Muscle layer of duodenum (tissue), 2 donors: Measurements from ENCODE around the gene RERE.

Source experiments
- H3K27ac ChIP-seq: one replicate; pipeline ENCODE4 v1.7.0; 2013; ENCODE audit warnings: mild to moderate bottlenecking, low read length
- H3K27me3 ChIP-seq: one replicate; pipeline ENCODE4 v1.7.0; 2013; ENCODE audit warnings: low read depth, mild to moderate bottlenecking, control low read depth, low read length
- H3K36me3 ChIP-seq, 2 donors: one replicate each; pipeline ENCODE4 v1.7.0; 2013; ENCODE audit warnings: low read length in 2 of 2, control low read depth in 1 of 2, mild to moderate bottlenecking in 1 of 2; ENCODE audit not compliant: insufficient read depth in 2 of 2, control insufficient read depth in 1 of 2
- H3K4me1 ChIP-seq, 2 donors: one replicate each; pipeline ENCODE4 v1.7.0; 2013; ENCODE audit warnings: low read length in 2 of 2, mild to moderate bottlenecking in 2 of 2, control low read depth in 1 of 2, moderate library complexity in 1 of 2; ENCODE audit not compliant: insufficient read depth in 2 of 2, control insufficient read depth in 1 of 2
- H3K4me3 ChIP-seq, 2 donors: one replicate each; pipeline ENCODE4 v1.7.0; 2013; ENCODE audit warnings: low read length in 2 of 2, low read depth in 1 of 2, mild to moderate bottlenecking in 1 of 2
- H3K9me3 ChIP-seq, 2 donors: one replicate each; pipeline ENCODE4 v1.7.0; 2013; ENCODE audit warnings: low read length in 2 of 2, control low read depth in 1 of 2, mild to moderate bottlenecking in 1 of 2; ENCODE audit not compliant: control insufficient read depth in 1 of 2
- donor health status: healthy.

RERE gene

DNA sequence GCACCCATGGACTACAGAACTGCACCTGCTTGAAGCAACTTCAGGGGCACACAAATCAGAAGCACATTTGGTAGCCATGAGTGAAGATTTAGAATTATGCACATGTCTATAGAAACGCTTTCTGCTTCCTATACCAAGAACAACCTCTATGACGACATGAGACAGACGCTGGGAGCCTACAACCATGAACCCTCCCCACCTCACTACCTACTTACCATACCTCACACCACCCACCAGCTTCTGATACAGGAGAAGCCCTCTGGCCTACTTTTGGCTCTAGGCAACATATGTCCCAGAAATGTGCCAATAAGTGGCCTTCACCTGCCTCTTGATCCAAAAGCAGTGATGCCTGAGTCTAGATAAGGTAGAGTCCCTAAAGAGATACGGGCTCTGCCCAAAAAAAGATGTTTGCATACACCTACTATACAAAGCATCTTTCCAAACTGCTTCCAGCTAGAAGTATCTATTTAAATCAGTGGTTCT, 441.0 kb downstream of the RERE start:
- Histone ChIP-seq H3K4me1 (peaks cover 35 to 71% of the 10 kb centered on the region in 2 donors), H3K36me3 (no peaks in the 10 kb centered on the region), H3K9me3 (no peaks in the 10 kb centered on the region), H3K27ac (no peak overlapping the region), H3K4me3 (no peak overlapping the region), H3K27me3 (no peaks in the 10 kb centered on the region)

DNA sequence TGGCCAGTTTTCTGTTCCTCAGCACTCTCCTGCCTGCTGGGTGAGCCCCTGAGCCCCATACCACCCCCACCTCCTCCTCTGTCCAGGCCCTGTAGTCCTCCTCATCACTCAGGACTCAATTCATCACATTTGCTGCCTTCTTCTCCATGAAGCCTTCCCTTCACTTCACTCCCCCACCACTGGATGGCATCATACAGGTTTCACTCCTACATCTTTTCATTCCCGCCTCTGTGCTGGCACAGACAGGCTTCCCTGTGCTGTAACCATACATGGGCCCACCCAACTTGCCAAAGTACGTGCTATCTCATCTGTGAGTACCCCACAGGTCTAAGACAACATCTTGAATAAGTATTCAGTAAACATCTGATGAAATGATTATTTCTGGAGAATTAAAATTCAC, 442.6 kb downstream of the RERE start:
- H3K4me3 ChIP-seq: no peak overlapping the region
- peak overlapping the region; percentile 86 for H3K27ac ChIP-seq
- H3K9me3 ChIP-seq: no peaks in the 10 kb centered on the region
- no peaks in the 10 kb centered on the region for H3K36me3 ChIP-seq
- H3K4me1 ChIP-seq: peaks cover 50 to 71% of the 10 kb centered on the region in 2 donors
- H3K27me3 ChIP-seq: no peaks in the 10 kb centered on the region

DNA sequence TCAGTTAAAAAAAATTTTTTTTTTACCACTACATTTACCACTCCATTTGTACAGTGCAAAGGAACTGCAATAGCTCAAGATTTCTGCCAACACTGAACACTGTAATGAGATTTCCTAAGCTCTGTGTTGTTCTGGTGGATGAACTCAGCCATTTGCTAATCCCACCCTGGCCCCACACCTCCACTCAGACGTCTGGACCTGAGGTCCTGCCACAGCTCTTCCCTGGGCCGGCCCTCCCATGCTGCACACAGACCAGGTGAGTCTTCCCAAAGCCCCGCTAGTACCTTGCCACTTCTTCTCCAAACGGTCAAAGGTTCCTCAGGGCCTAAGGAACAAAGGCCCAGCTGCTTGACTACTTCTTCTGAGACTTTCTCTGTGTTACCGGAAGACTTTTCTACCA, 443.1 kb downstream of the RERE start:
- Histone ChIP-seq H3K27me3 (no peaks in the 10 kb centered on the region), H3K4me1 (peaks cover 50 to 67% of the 10 kb centered on the region in 2 donors), H3K9me3 (no peaks in the 10 kb centered on the region), H3K36me3 (no peaks in the 10 kb centered on the region), H3K4me3 (no peak overlapping the region), H3K27ac (peak overlapping the region; percentile 86)

DNA sequence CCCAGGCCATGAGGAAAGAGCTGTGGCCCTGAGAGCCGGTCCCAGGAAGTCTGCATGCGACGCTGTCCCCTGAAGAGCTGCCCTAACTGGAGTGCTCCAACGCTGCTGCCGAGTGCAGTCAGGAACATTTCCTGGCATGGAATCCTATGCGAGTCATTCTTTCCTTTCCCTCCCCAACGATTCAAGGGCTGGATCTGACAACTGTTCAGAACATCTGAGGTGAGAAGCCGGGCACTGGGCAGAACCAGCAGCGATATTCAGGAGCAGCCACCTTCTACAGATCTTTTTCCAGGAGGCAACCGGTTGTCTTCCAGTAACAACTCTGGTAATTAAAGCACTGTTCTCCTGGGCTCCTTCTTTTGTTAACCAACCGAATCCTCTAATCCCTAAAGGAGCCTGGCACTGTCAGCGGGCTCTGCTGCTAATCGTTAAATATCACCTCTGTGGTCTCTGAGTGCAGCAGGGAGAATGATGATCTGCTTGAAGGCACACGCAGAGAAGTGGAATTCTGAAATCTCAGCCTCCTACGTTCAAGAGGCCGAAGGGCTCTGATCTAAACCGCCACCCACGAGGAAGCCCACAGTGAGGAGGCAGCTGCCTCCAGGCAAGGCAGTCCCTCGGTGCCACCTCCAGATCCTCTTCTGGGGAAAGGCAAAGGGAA, 443.7 kb downstream of the RERE start:
- peaks cover 50 to 65% of the 10 kb centered on the region in 2 donors for H3K4me1 ChIP-seq
- H3K36me3 ChIP-seq: no peaks in the 10 kb centered on the region
- H3K27ac ChIP-seq: peak overlapping the region; percentile 86
- no peaks in the 10 kb centered on the region for H3K27me3 ChIP-seq
- H3K9me3 ChIP-seq: no peaks in the 10 kb centered on the region
- peak overlapping the region; percentile 4 to 33 for H3K4me3 ChIP-seq

DNA sequence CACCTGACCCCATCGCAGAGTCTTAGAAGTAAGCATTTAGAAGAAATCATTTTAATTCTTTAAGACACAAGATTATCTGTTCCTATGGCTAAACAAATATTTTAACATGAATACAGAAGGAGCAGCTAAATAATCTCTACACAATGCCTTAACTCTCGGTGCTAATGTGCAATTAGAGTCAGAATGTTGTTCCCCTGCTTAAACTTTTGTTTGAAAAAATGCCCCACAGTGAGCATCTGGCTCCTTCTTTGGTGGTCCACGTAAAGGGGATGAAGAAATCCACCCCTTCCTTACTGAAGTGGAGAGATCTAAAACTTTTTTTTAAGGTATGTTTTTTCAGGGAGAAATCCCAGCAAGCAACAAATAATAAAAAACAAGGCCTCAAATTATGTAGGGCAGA, 444.3 kb downstream of the RERE start:
- Histone ChIP-seq H3K4me3 (peak overlapping the region; percentile 4 to 15), H3K9me3 (no peaks in the 10 kb centered on the region), H3K27ac (peak overlapping the region; percentile 86), H3K4me1 (peaks cover 49 to 65% of the 10 kb centered on the region in 2 donors), H3K36me3 (no peaks in the 10 kb centered on the region), H3K27me3 (no peaks in the 10 kb centered on the region)

DNA sequence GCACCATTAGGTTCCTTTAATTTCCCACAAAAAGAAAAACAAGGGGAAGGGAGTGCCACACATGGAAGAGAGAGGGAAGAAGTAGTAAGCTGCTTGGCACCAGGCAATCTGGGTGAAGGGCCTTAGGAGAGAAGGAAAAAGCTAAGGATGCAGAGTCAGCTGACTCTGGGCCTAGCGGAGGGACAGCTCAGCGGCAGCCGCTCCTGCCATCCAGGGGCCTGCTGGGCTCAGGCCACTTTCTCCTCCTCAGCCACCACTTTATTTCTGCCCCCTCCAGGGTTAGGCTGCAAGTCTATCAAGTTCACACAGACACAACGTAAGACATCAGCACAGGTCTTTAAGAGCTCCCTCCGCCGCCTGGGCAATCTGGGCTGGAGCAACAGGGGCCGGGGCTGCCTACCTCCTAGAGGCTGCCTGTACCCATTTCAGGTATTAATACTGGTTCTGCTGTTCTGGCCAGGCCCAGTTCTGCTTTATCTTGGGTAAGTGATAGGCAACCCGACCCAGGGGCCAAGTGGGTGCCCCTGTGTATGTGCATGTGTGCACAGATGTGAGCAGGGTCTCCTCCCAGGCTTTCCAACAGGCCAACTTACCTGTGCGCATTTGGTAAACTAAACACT, 446.0 kb downstream of the RERE start:
- no peaks in the 10 kb centered on the region for H3K27me3 ChIP-seq
- peak overlapping the region; percentile 86 for H3K27ac ChIP-seq
- peaks cover 47 to 69% of the 10 kb centered on the region in 2 donors for H3K4me1 ChIP-seq
- peaks cover 0 to under 1% of the 10 kb centered on the region in 2 donors for H3K36me3 ChIP-seq
- H3K9me3 ChIP-seq: no peaks in the 10 kb centered on the region
- peak overlapping the region; percentile 3 to 23 for H3K4me3 ChIP-seq

DNA sequence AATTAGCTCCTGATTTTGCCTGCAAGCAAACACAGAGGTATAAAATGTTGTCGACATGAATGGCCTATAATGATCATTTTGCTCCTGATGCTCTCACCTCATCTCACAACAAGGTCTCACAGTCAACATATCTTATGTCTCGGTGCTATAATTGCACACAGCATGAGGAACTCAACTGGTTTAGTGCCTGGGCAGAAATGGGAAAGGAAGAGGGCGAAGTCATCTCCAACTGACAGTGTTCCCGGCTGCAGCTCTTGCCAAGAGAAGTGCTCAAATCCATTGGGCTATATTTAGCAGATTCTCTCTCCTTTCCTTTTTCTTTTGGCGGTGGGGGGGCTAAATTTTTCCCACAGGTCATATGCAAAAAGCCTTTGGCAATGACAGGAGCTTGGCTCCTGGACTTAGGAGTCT, 446.5 kb downstream of the RERE start:
- peak overlapping the region in 1 of 2 donors; percentile 3 for H3K4me3 ChIP-seq
- no peaks in the 10 kb centered on the region for H3K27me3 ChIP-seq
- H3K27ac ChIP-seq: peak overlapping the region; percentile 86
- peaks cover 0 to 6% of the 10 kb centered on the region in 2 donors for H3K36me3 ChIP-seq
- H3K9me3 ChIP-seq: no peaks in the 10 kb centered on the region
- peaks cover 47 to 67% of the 10 kb centered on the region in 2 donors for H3K4me1 ChIP-seq

DNA sequence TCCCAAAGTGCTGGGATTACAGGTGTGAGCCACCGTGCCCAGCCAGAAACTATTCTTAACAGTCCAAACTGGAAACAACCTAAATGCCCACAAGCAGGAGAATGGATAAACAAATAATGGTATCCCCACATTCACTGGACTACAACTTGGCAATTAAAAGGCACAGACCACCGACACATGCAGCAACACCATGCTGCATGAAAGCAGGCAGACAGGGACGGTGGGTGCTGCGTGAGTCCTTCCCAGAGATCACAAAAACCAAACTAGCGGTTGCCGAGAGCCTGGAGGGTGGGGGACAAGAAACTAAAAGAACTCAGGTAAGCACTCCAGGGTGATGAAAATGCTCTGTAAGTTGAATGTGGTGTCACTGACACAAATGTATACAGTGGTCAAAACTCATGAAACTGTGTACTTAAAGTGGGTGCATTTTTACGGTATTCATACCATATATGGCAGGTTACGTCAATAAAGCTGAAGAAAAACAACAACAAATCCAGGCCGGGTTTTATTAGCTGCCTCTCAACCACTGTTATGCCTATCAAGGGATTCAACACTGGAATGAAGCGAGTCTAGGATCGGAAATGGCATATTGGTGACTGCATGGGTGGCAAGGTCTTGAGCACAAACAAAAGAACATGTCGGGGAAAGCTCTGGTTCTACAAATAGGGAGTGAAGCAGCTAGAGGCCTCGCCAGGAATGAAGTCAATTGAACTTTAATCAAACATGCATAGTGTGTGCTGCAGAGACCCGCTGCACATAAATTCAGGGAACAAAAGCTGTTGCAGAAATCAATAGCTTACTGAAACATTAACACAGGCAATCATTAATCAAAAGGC, 447.2 kb downstream of the RERE start:
- Histone ChIP-seq H3K36me3 (peaks cover 0 to 8% of the 10 kb centered on the region in 2 donors), H3K4me1 (peaks cover 47 to 70% of the 10 kb centered on the region in 2 donors), H3K27me3 (no peaks in the 10 kb centered on the region), H3K27ac (peak overlapping the region; percentile 86), H3K9me3 (no peaks in the 10 kb centered on the region), H3K4me3 (no peak overlapping the region)

DNA sequence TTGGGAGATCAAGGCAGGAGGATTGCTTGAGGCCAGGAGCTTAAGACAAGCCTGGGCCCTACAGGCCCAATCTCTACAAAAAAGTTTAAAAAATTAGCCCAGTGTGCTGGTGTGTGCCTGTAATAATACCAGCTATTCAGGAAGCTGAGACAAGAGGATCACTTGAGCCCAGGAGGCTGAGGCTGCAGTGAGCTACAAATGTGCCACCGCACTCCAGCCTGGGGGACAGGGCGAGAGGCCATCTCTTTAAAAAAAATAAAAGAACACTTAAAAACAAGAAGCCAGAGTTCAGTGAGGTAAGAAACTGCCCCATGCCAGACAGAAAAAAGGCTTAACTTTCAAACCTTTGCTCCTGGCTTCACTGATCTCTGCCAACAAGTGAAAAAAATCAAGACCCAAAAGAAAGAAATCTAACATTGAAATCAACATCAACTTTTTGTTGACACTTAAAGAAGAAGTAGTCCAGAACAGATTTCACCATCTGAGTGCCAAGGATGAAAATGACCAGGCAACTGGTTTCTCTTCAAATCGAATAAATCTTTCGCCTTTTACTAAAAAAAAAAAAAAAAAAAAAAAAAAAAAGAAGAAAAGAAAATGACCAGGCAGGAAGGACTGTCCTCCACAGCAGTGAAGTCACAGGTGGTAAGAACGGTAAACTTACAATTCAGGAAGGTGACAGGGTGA, 448.3 kb downstream of the RERE start:
- H3K4me1 ChIP-seq: peaks cover 41 to 79% of the 10 kb centered on the region in 2 donors
- H3K27ac ChIP-seq: no peak overlapping the region
- no peak overlapping the region for H3K4me3 ChIP-seq
- H3K36me3 ChIP-seq: peaks cover 0 to 10% of the 10 kb centered on the region in 2 donors
- H3K9me3 ChIP-seq: no peaks in the 10 kb centered on the region
- H3K27me3 ChIP-seq: no peaks in the 10 kb centered on the region

DNA sequence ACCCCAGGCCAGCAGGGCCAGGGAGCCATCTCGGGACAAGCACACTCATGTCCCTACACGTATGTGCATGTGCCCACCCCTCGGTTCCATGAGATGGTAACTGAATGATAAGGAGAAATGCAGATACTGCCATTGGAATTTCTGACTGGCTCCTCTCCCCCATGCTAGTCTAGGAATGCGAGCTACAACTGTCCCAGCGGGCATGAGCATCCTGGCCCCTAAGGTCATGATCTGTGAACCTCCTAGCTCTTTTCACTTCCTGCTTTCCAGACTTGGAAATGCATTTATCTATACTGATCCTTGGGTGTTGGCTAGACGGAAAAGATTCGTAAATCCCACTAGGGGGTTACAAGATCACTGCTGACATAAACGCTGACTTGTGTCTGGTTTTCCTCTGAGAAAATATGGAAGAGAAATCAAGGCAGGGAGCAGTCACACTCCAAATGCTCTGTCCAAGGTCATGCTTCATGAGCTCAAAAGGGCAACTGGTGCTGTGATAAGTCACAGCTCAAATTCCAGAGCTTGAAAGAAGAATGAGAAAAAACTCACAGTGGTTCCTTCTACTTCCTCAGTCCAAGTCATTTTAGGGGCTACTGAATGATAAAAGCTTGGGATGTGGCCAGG, 449.8 kb downstream of the RERE start:
- no peaks in the 10 kb centered on the region for H3K9me3 ChIP-seq
- peaks cover 8 to 14% of the 10 kb centered on the region in 2 donors for H3K36me3 ChIP-seq
- H3K27ac ChIP-seq: peak overlapping the region; percentile 63
- no peaks in the 10 kb centered on the region for H3K27me3 ChIP-seq
- H3K4me1 ChIP-seq: peaks cover 42 to 80% of the 10 kb centered on the region in 2 donors
- no peak overlapping the region for H3K4me3 ChIP-seq
